D721Med (cell line): ENCODE measurements around the gene IFFO2.

Source experiments
- DNase-seq: peaks from one replicate; pipeline ENCODE4 v3.0.0; 2011; ENCODE audit warnings: low spot score; ENCODE audit not compliant: insufficient read length
- FAIRE-seq: peaks from 2 replicates; lab custom pipeline; 2011; peaks lifted over from hg19 to GRCh38; lab: Jason Lieb, UNC
- TF ChIP-seq, protein P1 (sequence below): IDR thresholded peaks from 2 replicates; pipeline ENCODE4 v1.5.1; 2012; ENCODE audit warnings: mild to moderate bottlenecking, control low read depth; ENCODE audit not compliant: insufficient read depth; ENCODE audit errors: missing control alignments

The IFFO2 gene

GRCh38 chr1:18877282-18877681, 79.2 kb downstream of the IFFO2 start:
- FAIRE-seq: no peak
- TF ChIP-seq, protein P1, sequence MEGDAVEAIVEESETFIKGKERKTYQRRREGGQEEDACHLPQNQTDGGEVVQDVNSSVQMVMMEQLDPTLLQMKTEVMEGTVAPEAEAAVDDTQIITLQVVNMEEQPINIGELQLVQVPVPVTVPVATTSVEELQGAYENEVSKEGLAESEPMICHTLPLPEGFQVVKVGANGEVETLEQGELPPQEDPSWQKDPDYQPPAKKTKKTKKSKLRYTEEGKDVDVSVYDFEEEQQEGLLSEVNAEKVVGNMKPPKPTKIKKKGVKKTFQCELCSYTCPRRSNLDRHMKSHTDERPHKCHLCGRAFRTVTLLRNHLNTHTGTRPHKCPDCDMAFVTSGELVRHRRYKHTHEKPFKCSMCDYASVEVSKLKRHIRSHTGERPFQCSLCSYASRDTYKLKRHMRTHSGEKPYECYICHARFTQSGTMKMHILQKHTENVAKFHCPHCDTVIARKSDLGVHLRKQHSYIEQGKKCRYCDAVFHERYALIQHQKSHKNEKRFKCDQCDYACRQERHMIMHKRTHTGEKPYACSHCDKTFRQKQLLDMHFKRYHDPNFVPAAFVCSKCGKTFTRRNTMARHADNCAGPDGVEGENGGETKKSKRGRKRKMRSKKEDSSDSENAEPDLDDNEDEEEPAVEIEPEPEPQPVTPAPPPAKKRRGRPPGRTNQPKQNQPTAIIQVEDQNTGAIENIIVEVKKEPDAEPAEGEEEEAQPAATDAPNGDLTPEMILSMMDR: no peak
- no peak for DNase-seq

GRCh38 chr1:18876210-18876609, 80.3 kb downstream of the IFFO2 start:
- no peak for DNase-seq
- no peak for FAIRE-seq
- TF ChIP-seq, protein P1: no peak

- FAIRE-seq (no peak), DNase-seq (no peak)
- TF ChIP-seq, protein P1: no peak
These were observed 80.7 kb downstream of the IFFO2 start for GRCh38 chr1:18875796-18876128.

DNA sequence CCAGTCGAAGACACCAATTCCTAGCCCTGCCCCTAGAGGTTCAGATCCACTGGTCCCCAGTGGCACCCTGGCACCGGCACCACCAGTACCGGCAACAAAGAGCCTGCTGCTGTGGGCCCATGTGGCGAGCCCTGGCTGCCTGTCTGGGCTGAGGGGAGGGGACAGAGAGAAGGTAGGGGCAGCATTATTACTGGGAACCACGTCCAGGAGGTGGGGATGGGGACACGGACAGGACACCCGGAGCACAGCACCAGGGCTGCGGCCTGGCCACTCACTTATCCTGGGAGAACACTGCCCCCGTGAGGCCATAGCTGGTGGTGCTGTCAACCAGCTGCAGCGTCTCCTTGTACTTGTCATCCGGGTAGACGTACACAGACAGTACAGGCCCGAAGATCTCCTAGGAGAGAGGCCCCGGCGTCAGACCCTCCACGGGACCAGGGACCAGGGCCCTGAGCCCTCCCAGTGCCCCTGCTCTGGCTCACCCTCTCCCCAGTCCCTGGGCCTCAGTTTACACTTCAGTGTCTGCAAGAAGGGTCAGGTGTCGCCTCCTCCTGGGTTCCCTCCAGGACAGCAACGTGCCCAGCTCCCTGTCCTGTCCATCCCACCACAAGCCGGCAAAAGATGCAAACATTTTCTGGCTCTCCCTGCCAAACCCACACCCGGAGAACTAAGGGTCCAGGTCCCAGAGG, 81.2 kb downstream of the IFFO2 start:
- peak; percentile 84 for DNase-seq
- FAIRE-seq: no peak
- TF ChIP-seq, protein P1: peak; percentile 90

DNA sequence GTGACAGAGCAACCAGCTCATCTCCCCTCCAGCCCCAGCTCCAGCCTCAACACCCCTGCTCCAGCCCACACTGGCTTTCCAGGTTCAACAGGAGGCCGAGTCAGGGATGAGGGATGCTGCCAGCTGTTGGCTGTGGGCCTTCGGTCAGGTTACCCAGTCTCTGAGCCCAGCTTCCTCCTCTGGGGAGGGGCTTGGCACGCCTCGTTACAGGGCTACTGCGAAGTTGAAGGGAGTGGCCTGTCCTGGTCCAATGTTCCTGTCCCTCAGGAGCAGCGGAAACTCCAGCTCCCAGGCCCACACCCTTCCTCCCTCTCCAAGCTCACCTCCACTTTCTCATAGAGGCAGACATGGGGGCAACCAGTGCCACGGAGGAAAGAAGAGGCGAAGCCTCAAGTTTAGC, 81.9 kb downstream of the IFFO2 start:
- DNase-seq (no peak), FAIRE-seq (no peak)

GRCh38 chr1:18874036-18874435, 82.4 kb downstream of the IFFO2 start:
- DNase-seq (no peak), FAIRE-seq (no peak)
- TF ChIP-seq, protein P1: no peak

More for the DNA sequence above, 81.9 kb downstream of the IFFO2 start:
- TF ChIP-seq, protein P1: no peak

DNA sequence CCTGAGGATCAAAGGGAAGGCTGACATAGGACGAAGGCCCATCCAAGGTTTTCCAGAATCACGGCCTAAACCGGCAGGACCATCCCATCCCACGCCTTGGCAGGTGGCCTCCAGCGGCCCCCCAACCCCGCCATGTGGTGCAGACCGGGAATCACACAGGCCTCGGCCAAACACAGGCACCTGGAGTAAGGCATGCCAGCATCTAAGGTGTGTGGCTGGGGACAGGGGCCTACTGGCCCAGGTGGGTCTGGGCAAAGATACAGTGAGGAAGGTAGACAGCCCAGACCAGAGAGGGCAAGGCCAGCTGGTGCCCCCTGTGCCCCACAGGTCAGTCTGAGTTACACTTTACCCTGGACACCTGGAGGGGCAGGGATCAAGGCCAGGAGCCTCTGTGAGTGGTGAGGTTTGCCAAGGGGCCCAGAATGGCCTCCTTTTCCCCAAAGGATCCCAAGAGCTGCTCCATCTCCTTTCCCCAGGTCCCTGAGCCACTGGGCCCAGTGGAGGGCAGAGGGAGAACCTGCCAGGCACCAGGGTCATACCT, 84.3 kb downstream of the IFFO2 start:
- DNase-seq (no peak), FAIRE-seq (no peak)
- TF ChIP-seq, protein P1: no peak
